Mononuclear cell (primary cell): ENCODE data around the gene RERE. TPM values are rescaled to one million over a fixed set of nuclear protein-coding genes. Genes with fewer than 3 reads are reported as not detected.
"Not testable (repeated sequence)": the region's sequence is repeated elsewhere in the genome, so short reads cannot be mapped to it uniquely, and the experiment has no call there.

Experiments
- H3K27me3 ChIP-seq: 2 replicates; pipeline ENCODE4 v1.6.0; 2011; ENCODE audit warnings: low read length, control low read depth; ENCODE audit not compliant: insufficient read depth
- H3K4me1 ChIP-seq: 2 replicates; pipeline ENCODE4 v1.5.1; 2011; ENCODE audit warnings: mild to moderate bottlenecking, low read length, control low read depth; ENCODE audit not compliant: insufficient read depth
- H3K4me3 ChIP-seq: 2 replicates; pipeline ENCODE4 v1.5.1; 2011; ENCODE audit warnings: mild to moderate bottlenecking, low read length, moderate library complexity
- H3K9me3 ChIP-seq: 2 replicates; pipeline ENCODE4 v1.5.1; 2011; ENCODE audit warnings: low read depth, mild to moderate bottlenecking, control low read depth, low read length
- total RNA-seq: library from RNA; depleted of rRNA; stranded (reverse); fragments of >200 nt; gene quantifications from one replicate; pipeline ENCODE4 v1.2.3, GENCODE V29; 2012

Gene RERE
- total RNA-seq, 1 donor, result 60.7 TPM

DNA sequence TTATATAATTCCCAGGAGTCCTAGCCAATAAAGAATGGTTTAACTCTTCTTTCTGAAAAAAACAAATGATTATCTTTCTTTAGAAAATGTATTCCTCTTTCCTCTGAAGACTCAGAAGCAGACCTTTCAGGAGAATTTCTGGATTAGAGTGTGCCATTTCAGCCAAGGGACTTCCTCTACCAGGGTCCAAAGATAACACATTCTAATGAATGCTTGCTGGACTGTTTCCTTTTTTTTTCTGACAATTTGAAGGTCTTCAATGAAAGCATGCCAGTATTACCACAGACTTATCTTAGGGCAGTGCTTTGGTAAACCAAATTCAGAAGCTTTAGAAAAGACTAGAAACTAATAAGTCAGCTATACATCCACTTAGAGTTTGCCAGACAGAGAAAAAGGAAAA lies 80.5 kb downstream of the RERE start:
- Histone ChIP-seq H3K9me3 (no peaks in the 10 kb centered on the region), H3K4me1 (no peaks in the 10 kb centered on the region), H3K4me3 (no peak overlapping the region), H3K27me3 (no peaks in the 10 kb centered on the region)

DNA sequence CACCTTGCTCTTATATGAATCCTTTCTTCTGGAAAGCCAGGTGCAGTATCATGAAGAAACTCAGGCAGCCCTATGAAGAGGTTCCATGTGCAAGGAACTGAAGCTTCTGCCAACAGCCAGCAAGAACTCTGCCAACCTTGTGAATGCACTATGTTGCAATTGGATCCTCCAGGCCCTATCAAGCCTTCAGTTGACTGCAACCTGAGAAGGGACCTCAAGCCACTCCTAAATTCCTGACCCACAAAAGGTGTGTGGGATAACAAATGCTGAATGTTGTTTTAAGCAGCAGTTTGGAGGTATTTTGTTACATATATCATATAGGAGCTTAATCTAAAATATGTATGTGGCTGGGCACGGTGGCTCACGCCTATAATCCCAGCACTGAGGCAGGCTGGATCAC lies 84.0 kb downstream of the RERE start:
- Histone ChIP-seq H3K4me1 (no peaks in the 10 kb centered on the region), H3K9me3 (peaks cover 5% of the 10 kb centered on the region), H3K4me3 (no peak overlapping the region), H3K27me3 (no peaks in the 10 kb centered on the region)

- no peaks in the 10 kb centered on the region for H3K4me1 ChIP-seq
- peaks cover 5% of the 10 kb centered on the region for H3K9me3 ChIP-seq
- no peak overlapping the region for H3K4me3 ChIP-seq
Observed at GRCh38 chr1:8731162-8731561, 86.3 kb downstream of the RERE start.

GRCh38 chr1:8728464-8728863 lies 89.0 kb downstream of the RERE start:
- peaks cover 5% of the 10 kb centered on the region for H3K9me3 ChIP-seq
- H3K27me3 ChIP-seq, result no peaks in the 10 kb centered on the region
- no peaks in the 10 kb centered on the region for H3K4me1 ChIP-seq
- H3K4me3 ChIP-seq, result no peak overlapping the region

More at GRCh38 chr1:8731162-8731561, 86.3 kb downstream of the RERE start:
- no peaks in the 10 kb centered on the region for H3K27me3 ChIP-seq

DNA sequence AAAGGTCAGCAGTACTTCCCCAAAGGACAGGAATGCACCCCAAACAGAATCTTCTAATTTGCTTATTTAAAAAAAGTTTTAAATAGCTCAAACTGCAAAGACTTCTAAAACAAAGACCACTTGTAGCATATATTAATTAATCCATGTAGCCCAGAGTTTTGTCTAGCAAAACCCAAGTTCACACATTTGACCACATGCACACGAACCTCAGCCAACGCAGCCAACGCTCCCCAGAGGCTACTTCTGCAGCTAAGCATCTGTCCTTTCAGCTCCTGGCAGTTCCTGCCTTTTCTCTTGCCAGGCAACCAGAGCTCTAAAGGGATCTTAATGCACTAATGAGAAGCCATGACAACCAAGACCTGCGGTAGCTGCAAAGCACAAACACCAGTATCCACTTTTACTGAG lies 89.6 kb downstream of the RERE start:
- Histone ChIP-seq H3K27me3 (no peaks in the 10 kb centered on the region), H3K4me1 (no peaks in the 10 kb centered on the region), H3K4me3 (no peak overlapping the region), H3K9me3 (peaks cover 5% of the 10 kb centered on the region)

DNA sequence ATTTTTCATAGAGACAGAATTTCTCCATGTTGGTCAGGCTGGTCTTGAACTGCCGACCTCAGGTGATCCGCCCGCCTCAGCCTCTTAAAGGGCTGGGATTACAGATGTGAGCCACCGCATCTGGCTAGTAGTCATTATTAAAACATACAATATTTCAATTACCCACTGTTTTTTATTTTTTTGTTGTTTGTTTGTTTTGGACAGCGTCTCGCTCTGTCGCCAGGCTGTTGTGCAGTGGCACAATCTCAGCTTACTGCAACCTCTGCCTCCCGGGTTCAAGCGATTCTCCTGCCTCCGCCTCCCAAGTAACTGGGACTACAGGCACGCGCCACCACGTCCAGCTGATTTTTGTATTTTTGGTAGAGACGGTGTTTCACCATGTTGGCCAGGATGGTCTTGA lies 90.1 kb downstream of the RERE start:
- H3K27me3 ChIP-seq, H3K4me3 ChIP-seq: not testable (repeated sequence)

DNA sequence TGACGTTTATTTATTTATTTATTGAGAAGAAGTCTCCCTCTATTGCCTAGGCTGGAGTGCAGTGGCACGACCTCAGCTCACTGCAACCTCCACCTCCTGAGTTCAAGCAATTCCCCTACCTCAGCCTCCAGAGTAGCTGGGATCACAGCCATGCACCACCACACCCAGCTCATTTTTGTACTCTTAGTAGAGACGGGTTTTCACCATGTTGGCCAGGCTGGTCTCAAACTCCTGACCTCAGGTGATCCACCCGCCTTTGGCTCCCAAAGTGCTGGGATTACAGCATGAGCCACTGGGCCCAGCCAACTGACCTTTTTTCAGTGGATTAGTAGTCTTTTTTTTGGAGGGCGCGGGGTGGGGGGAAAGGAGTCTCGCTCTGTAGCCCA lies 90.6 kb downstream of the RERE start:
- not testable (repeated sequence) for H3K9me3 ChIP-seq, H3K4me1 ChIP-seq, H3K27me3 ChIP-seq, H3K4me3 ChIP-seq

More for the DNA sequence above, 90.1 kb downstream of the RERE start:
- not testable (repeated sequence) for H3K9me3 ChIP-seq, H3K4me1 ChIP-seq

- Histone ChIP-seq H3K27me3 (no peaks in the 10 kb centered on the region), H3K4me3 (no peak overlapping the region), H3K4me1 (peaks cover 6% of the 10 kb centered on the region), H3K9me3 (no peaks in the 10 kb centered on the region)
Observed at GRCh38 chr1:8723010-8723409, 94.4 kb downstream of the RERE start.

- Histone ChIP-seq H3K4me3 (no peak overlapping the region), H3K27me3 (no peaks in the 10 kb centered on the region), H3K4me1 (peaks cover 6% of the 10 kb centered on the region), H3K9me3 (no peaks in the 10 kb centered on the region)
Observed at GRCh38 chr1:8722366-8722765, 95.1 kb downstream of the RERE start.

DNA sequence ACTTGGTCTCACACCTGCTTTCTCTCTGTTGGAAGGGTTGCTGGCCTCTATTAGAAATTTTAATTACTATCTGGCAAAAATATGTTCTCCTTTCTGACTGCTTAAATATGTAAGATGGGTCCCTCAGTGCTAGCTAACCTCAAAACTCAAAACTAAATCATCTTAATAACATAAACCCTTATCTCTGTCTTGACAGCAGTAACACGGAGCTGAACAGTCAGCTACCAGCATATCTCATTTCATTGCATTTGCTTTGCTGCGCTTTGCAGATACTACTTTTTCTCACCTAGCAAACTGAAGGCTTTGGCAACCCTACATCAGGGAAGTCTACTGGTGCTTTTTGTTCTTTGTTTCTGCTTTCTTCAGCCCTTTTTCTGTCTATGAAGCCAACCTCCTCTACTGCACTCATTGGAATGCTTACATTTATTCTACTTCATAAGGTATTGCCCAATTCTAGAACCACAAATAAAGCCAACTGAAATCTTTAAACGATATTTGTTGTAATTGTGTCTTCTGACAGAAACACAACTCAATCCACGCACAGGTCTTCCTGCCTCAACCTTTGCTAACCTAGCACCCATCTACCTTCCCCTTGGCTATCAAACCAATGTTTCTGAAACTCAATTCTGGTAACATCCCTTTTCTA lies 95.6 kb downstream of the RERE start:
- Histone ChIP-seq H3K9me3 (no peaks in the 10 kb centered on the region), H3K27me3 (no peaks in the 10 kb centered on the region), H3K4me1 (peaks cover 6% of the 10 kb centered on the region), H3K4me3 (no peak overlapping the region)

- Histone ChIP-seq H3K4me3 (no peak overlapping the region), H3K4me1 (peaks cover 12% of the 10 kb centered on the region), H3K27me3 (no peaks in the 10 kb centered on the region), H3K9me3 (no peaks in the 10 kb centered on the region)
Observed at GRCh38 chr1:8720347-8720746, 97.1 kb downstream of the RERE start.

- no peaks in the 10 kb centered on the region for H3K27me3 ChIP-seq
- no peaks in the 10 kb centered on the region for H3K9me3 ChIP-seq
- H3K4me1 ChIP-seq, result peaks cover 12% of the 10 kb centered on the region
- no peak overlapping the region for H3K4me3 ChIP-seq
Observed at GRCh38 chr1:8718850-8719361, 98.5 kb downstream of the RERE start.

GRCh38 chr1:8717148-8717547 lies 100.3 kb downstream of the RERE start:
- Histone ChIP-seq H3K9me3 (no peaks in the 10 kb centered on the region), H3K4me1 (peaks cover 24% of the 10 kb centered on the region), H3K4me3 (no peak overlapping the region), H3K27me3 (no peaks in the 10 kb centered on the region)

DNA sequence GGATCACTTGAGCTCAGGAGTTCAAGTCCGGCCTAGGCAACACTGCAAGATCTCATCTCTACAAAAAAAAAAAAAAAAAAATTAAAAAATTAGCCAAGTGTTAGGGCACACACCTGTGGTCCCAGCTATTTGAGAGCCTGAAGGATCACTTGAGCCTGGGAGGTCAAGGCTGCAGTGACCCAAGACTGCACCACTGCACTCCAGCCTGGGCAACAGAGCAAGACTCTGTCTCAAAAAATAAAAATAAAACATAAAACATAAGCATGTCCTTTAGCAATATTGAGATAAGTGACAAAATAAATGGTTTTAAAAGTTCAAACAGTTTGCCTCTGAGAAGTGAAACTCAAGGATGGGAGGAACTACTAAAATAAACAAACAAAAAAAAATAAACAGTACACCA lies 101.2 kb downstream of the RERE start:
- peaks cover 22% of the 10 kb centered on the region for H3K4me1 ChIP-seq
- H3K4me3 ChIP-seq, result no peak overlapping the region
- H3K9me3 ChIP-seq, result no peaks in the 10 kb centered on the region
- no peaks in the 10 kb centered on the region for H3K27me3 ChIP-seq

GRCh38 chr1:8714173-8714572 lies 103.3 kb downstream of the RERE start:
- Histone ChIP-seq H3K4me1 (peaks cover 22% of the 10 kb centered on the region), H3K27me3 (no peaks in the 10 kb centered on the region), H3K9me3 (no peaks in the 10 kb centered on the region), H3K4me3 (no peak overlapping the region)
